Keratinocyte (primary cell): ENCODE measurements around the gene PTGDS.

Experiments
- CTCF ChIP-seq, 3 experiments: IDR thresholded peaks in 1 of 3; conservative IDR thresholded peaks in 1 of 3; optimal IDR thresholded peaks in 1 of 3; 2 replicates in 2 of 3; 3 replicates in 1 of 3; pipeline versions ENCODE3 to v1.5.1; 2011; ENCODE audit warnings: low read length in 3 of 3, mild to moderate bottlenecking in 3 of 3, moderate library complexity in 2 of 3, control low read depth in 1 of 3, inconsistent platforms in 1 of 3; ENCODE audit not compliant: insufficient read depth in 2 of 3; ENCODE audit errors: extremely low read depth in 1 of 3
- EZH2 ChIP-seq: IDR thresholded peaks from one replicate; pipeline ENCODE4 v1.6.1; 2012; ENCODE audit warnings: inconsistent platforms, mild to moderate bottlenecking, low read length, moderate library complexity

DNA sequence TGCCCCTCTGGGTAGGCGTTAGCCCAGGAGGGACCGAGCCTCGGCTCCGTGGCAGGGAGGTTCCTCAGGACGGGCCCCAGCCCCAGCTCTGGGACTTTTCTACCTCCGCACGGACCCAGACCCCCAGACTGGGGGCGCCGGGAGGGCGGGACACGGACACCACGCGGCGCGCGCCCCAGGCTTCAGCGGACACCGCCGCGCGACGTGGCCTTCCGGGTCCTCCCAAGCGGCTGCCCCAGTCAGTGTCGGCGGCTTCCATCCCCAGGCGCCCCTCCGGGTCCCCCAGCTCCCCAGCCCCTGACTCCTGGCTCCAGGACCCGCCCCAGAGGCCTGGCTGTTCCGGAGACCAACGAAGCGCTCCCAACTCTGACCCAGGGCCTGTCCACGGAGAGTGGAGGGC, 8.5 kb downstream of the PTGDS start:
- TF ChIP-seq CTCF (optimal IDR thresholded peaks at IDR 0.05 in 1 of 3, IDR thresholded peaks at IDR 0.05 in 1 of 3, conservative IDR thresholded peaks at IDR 0.05 in 1 of 3; ENCODE audit: extremely low read depth in 1 of 3, insufficient read depth in 2 of 3, low read length in 3 of 3) (no peak), EZH2 (no peak)
